Liver (tissue), 9 donors: ENCODE measurements around the gene VAPA. TPM values are rescaled to one million over a fixed set of nuclear protein-coding genes. Genes with fewer than 3 reads are reported as not detected.

Experiments
- DNase-seq: peaks from one replicate; pipeline ENCODE4 v3.0.0-alpha.2; 2017; ENCODE audit warnings: low spot score
- H3K27ac ChIP-seq, 2 donors: one replicate each; pipeline ENCODE4 v1.7.0; 2013; ENCODE audit warnings: inconsistent platforms in 2 of 2, low read length in 2 of 2, control low read depth in 1 of 2, low read depth in 1 of 2, mild to moderate bottlenecking in 1 of 2
- H3K27me3 ChIP-seq, 4 donors: one replicate each; pipeline versions ENCODE4 v1.6.1 to v1.7.0; 2013; ENCODE audit warnings: low read length in 3 of 4, inconsistent platforms in 1 of 4, mild to moderate bottlenecking in 1 of 4, moderate library complexity in 1 of 4; ENCODE audit not compliant: control insufficient read depth in 4 of 4, insufficient read depth in 4 of 4
- H3K36me3 ChIP-seq, 4 donors: one replicate each; pipeline versions ENCODE4 v1.6.1 to v1.7.0; 2013; ENCODE audit warnings: low read length in 3 of 4, mild to moderate bottlenecking in 3 of 4, low read depth in 1 of 4, moderate library complexity in 1 of 4; ENCODE audit not compliant: control insufficient read depth in 4 of 4, insufficient read depth in 3 of 4
- H3K4me1 ChIP-seq, 4 donors: one replicate each; pipeline versions ENCODE4 v1.6.1 to v1.7.0; 2013; ENCODE audit warnings: low read length in 3 of 4, mild to moderate bottlenecking in 3 of 4, moderate library complexity in 1 of 4; ENCODE audit not compliant: control insufficient read depth in 4 of 4, insufficient read depth in 4 of 4
- H3K4me3 ChIP-seq, 3 donors: one replicate each; pipeline versions ENCODE4 v1.6.1 to v1.7.0; 2013; ENCODE audit warnings: low read length in 3 of 3, control low read depth in 1 of 3, low read depth in 1 of 3, mild to moderate bottlenecking in 1 of 3
- H3K9ac ChIP-seq, 2 donors: one replicate each; pipeline ENCODE4 v1.7.0; 2013; ENCODE audit warnings: low read length in 2 of 2, mild to moderate bottlenecking in 2 of 2, moderate library complexity in 2 of 2, control low read depth in 1 of 2, low read depth in 1 of 2
- H3K9me3 ChIP-seq, 4 donors: one replicate each; pipeline versions ENCODE4 v1.6.1 to v1.7.0; 2013; ENCODE audit warnings: low read length in 3 of 4; ENCODE audit not compliant: control insufficient read depth in 4 of 4
- EGR1 ChIP-seq, 2 donors: IDR thresholded peaks; 2 replicates each; pipeline ENCODE4 v1.6.1; 2016 to 2018; ENCODE audit warnings: antibody characterized with exemption in 2 of 2, low read depth in 2 of 2
- FOXA1 ChIP-seq: IDR thresholded peaks from 2 replicates; pipeline ENCODE4 v1.6.1; 2016; ENCODE audit warnings: antibody characterized with exemption
- FOXA2 ChIP-seq: IDR thresholded peaks from 2 replicates; pipeline ENCODE4 v1.6.1; 2016; ENCODE audit warnings: antibody characterized with exemption
- GABPA ChIP-seq, 2 donors: IDR thresholded peaks in 1 of 2; conservative IDR thresholded peaks in 1 of 2; 2 replicates each; pipeline ENCODE4 v1.6.1; 2016; ENCODE audit warnings: antibody characterized with exemption in 2 of 2, mild to moderate bottlenecking in 1 of 2, moderate library complexity in 1 of 2
- HNF4A ChIP-seq, 2 donors: conservative IDR thresholded peaks; 2 replicates each; pipeline ENCODE4 v1.6.1; 2016; ENCODE audit warnings: antibody characterized with exemption in 2 of 2, mild to moderate bottlenecking in 2 of 2
- JUND ChIP-seq, 2 donors: IDR thresholded peaks; 2 replicates each; pipeline ENCODE4 v1.6.1; 2016; ENCODE audit warnings: antibody characterized with exemption in 2 of 2
- NR2F2 ChIP-seq: IDR thresholded peaks from 2 replicates; pipeline ENCODE4 v1.6.1; 2016; ENCODE audit warnings: antibody characterized with exemption
- REST ChIP-seq: IDR thresholded peaks from 2 replicates; pipeline ENCODE4 v1.6.1; 2016; ENCODE audit warnings: antibody characterized with exemption, mild to moderate bottlenecking
- RXRA ChIP-seq, 2 donors: IDR thresholded peaks; 2 replicates each; pipeline ENCODE4 v1.6.1; 2017 to 2018; ENCODE audit warnings: antibody characterized with exemption in 2 of 2, mild to moderate bottlenecking in 1 of 2
- TAF1 ChIP-seq: conservative IDR thresholded peaks from 2 replicates; pipeline ENCODE4 v1.6.1; 2016; ENCODE audit warnings: antibody characterized with exemption, mild to moderate bottlenecking
- YY1 ChIP-seq: IDR thresholded peaks from 2 replicates; pipeline ENCODE4 v1.6.1; 2016; ENCODE audit warnings: antibody characterized with exemption, mild to moderate bottlenecking
- WGBS: extraction: QIAGEN DNeasy Blood & Tissue Kit; methylation state at CpG from one replicate; pipeline ENCODE4 v1.1.7; 2013; 5-methylcytosine and 5-hydroxymethylcytosine counted together
- polyA plus RNA-seq, 2 donors: library from polyadenylated mRNA; stranded (reverse) in 1 of 2; unstranded in 1 of 2; fragments of 200-250 nt in 1 of 2; fragments of >200 nt in 1 of 2; fragmentation: Nextera tagmentation in 1 of 2; extraction: Ambion mirVana in 1 of 2; gene quantifications; one replicate each; pipeline versions ENCODE4 v1.2.1 to v1.2.3, GENCODE V29; 2013 to 2015
- total RNA-seq, 2 donors: library from RNA; depleted of rRNA; stranded (reverse); fragments of >200 nt; gene quantifications; one replicate each; pipeline ENCODE4 v1.2.3, GENCODE V29; 2014
- TF ChIP-seq, protein P1 (sequence below): IDR thresholded peaks from 2 replicates; pipeline ENCODE4 v1.6.1; 2016; ENCODE audit warnings: antibody characterized with exemption
- donor health status: healthy.
- donor health status: healthy.
- donor health status: healthy.
- donor health status: healthy.
- donor health status: healthy.

The VAPA gene
- total and polyA plus RNA-seq, 4 donors = 80.7 to 114 (median 91.0) TPM

- TF ChIP-seq REST = no peak
- TF ChIP-seq FOXA2 = no peak
These were observed 35.5 kb downstream of the VAPA start (continued) for GRCh38 chr18:9949315-9949714.

GRCh38 chr18:9949861-9950260, 36.0 kb downstream of the VAPA start:
- TF ChIP-seq, protein P1, sequence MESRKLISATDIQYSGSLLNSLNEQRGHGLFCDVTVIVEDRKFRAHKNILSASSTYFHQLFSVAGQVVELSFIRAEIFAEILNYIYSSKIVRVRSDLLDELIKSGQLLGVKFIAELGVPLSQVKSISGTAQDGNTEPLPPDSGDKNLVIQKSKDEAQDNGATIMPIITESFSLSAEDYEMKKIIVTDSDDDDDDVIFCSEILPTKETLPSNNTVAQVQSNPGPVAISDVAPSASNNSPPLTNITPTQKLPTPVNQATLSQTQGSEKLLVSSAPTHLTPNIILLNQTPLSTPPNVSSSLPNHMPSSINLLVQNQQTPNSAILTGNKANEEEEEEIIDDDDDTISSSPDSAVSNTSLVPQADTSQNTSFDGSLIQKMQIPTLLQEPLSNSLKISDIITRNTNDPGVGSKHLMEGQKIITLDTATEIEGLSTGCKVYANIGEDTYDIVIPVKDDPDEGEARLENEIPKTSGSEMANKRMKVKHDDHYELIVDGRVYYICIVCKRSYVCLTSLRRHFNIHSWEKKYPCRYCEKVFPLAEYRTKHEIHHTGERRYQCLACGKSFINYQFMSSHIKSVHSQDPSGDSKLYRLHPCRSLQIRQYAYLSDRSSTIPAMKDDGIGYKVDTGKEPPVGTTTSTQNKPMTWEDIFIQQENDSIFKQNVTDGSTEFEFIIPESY = no peak
- peak in 1 of 2 donors; percentile 32 for TF ChIP-seq RXRA (IDR thresholded peaks at IDR 0.05)
- TF ChIP-seq HNF4A (conservative IDR thresholded peaks at IDR 0.05) = peak; percentile 27 to 46
- peak; percentile 35 to 68 for TF ChIP-seq JUND (IDR thresholded peaks at IDR 0.05)
- TF ChIP-seq NR2F2 = no peak
- H3K9me3 ChIP-seq = no peaks in the 10 kb centered on the region
- peak overlapping the region in 1 of 2 donors; percentile 28 for H3K27ac ChIP-seq
- no peak overlapping the region for H3K9ac ChIP-seq
- H3K27me3 ChIP-seq = no peaks in the 10 kb centered on the region
- peaks cover 8 to 46% (median 27%) of the 10 kb centered on the region in 4 donors for H3K36me3 ChIP-seq
- H3K4me3 ChIP-seq = no peak overlapping the region
- DNase-seq = no peak
- 57% methylated on average over 5 of the region's 5 CpGs for WGBS
- H3K4me1 ChIP-seq = peaks cover 0 to 5% (median 4%) of the 10 kb centered on the region in 4 donors

GRCh38 chr18:9950289-9951016, 36.6 kb downstream of the VAPA start:
- no peak for TF ChIP-seq REST
- no peak for TF ChIP-seq YY1
- no peak for TF ChIP-seq HNF4A (conservative IDR thresholded peaks at IDR 0.05)
- TF ChIP-seq TAF1 = no peak
- TF ChIP-seq EGR1 (IDR thresholded peaks at IDR 0.05; ENCODE audit: low read depth in 2 of 2) = no peak
- TF ChIP-seq RXRA (IDR thresholded peaks at IDR 0.05) = no peak
- TF ChIP-seq GABPA (IDR thresholded peaks at IDR 0.05 in 1 of 2, conservative IDR thresholded peaks at IDR 0.05 in 1 of 2) = no peak
- TF ChIP-seq FOXA1 = no peak
- 83% methylated on average over 3 of the region's 3 CpGs for WGBS
- H3K9ac ChIP-seq = no peak overlapping the region
- no peaks in the 10 kb centered on the region for H3K27me3 ChIP-seq
- H3K9me3 ChIP-seq = no peaks in the 10 kb centered on the region
- no peak for DNase-seq
- H3K4me3 ChIP-seq = no peak overlapping the region
- H3K4me1 ChIP-seq = peaks cover 0 to 5% (median 4%) of the 10 kb centered on the region in 4 donors
- peaks cover 8 to 46% (median 30%) of the 10 kb centered on the region in 4 donors for H3K36me3 ChIP-seq
- H3K27ac ChIP-seq = peak overlapping the region in 1 of 2 donors; percentile 28
